Activated CD8-positive, alpha-beta memory T cell treated with anti-CD3 and anti-CD28 coated beads, Interleukin-2, amount 50 U/mL, for 4 hours (primary cell): Measurements from ENCODE around the gene THSD7A.

ENCODE experiments used
- DNase-seq: peaks from one replicate; pipeline ENCODE4 v3.0.0-alpha.2; 2020

The THSD7A gene

GRCh38 chr7:11831736-11832495 is at the start of gene THSD7A:
TSS of gene THSD7A (minus strand) at chr7:11832198. CDS start at chr7:11831946, 252 bp downstream.
- no peak for DNase-seq

GRCh38 chr7:11881680-11882079 is 49.7 kb upstream of the THSD7A start:
- DNase-seq, result no peak

- DNase-seq, result no peak
Observed at GRCh38 chr7:11875635-11876034, 43.6 kb upstream of the THSD7A start.

- no peak for DNase-seq
Observed at GRCh38 chr7:11865671-11866070, 33.7 kb upstream of the THSD7A start.

- DNase-seq, result no peak
Observed at GRCh38 chr7:11858622-11859302, 26.8 kb upstream of the THSD7A start.

GRCh38 chr7:11858026-11858425 is 26.0 kb upstream of the THSD7A start:
- no peak for DNase-seq

- no peak for DNase-seq
Observed at GRCh38 chr7:11848251-11848650, 16.3 kb upstream of the THSD7A start.

GRCh38 chr7:11847336-11847735 is 15.3 kb upstream of the THSD7A start:
- no peak for DNase-seq

GRCh38 chr7:11846361-11846955 is 14.5 kb upstream of the THSD7A start:
- no peak for DNase-seq

- no peak for DNase-seq
Observed at GRCh38 chr7:11843113-11843765, 11.2 kb upstream of the THSD7A start.

GRCh38 chr7:11841657-11842056 is 9.7 kb upstream of the THSD7A start:
- no peak for DNase-seq

GRCh38 chr7:11835260-11835659 is 3.3 kb upstream of the THSD7A start:
- no peak for DNase-seq

GRCh38 chr7:11833431-11833830 is 1.4 kb upstream of the THSD7A start:
- no peak for DNase-seq

- no peak for DNase-seq
Observed at GRCh38 chr7:11831156-11831735, 752 bp downstream of the THSD7A start.

- DNase-seq, result no peak
Observed at GRCh38 chr7:11830582-11831155, 1.3 kb downstream of the THSD7A start.

GRCh38 chr7:11829954-11830353 is 2.0 kb downstream of the THSD7A start:
- DNase-seq, result no peak

- no peak for DNase-seq
Observed at GRCh38 chr7:11819947-11820346, 12.1 kb downstream of the THSD7A start.

GRCh38 chr7:11819271-11819670 is 12.7 kb downstream of the THSD7A start:
- no peak for DNase-seq

GRCh38 chr7:11818281-11818680 is 13.7 kb downstream of the THSD7A start:
- no peak for DNase-seq

- DNase-seq, result no peak
Observed at GRCh38 chr7:11817111-11817740, 14.8 kb downstream of the THSD7A start.

GRCh38 chr7:11811709-11812108 is 20.3 kb downstream of the THSD7A start:
- DNase-seq, result no peak

GRCh38 chr7:11810043-11810625 is 21.9 kb downstream of the THSD7A start:
- DNase-seq, result no peak
